ENCODE measurements around the gene CRADD. TPM values are rescaled to one million over a fixed set of nuclear protein-coding genes. Genes with fewer than 3 reads are reported as not detected.
"Not testable (repeated sequence)": the region's sequence is repeated elsewhere in the genome, so short reads cannot be mapped to it uniquely, and the experiment has no call there.

The CRADD gene
- total RNA-seq, 1 donor from 2014 or later = 18.7 TPM

DNA sequence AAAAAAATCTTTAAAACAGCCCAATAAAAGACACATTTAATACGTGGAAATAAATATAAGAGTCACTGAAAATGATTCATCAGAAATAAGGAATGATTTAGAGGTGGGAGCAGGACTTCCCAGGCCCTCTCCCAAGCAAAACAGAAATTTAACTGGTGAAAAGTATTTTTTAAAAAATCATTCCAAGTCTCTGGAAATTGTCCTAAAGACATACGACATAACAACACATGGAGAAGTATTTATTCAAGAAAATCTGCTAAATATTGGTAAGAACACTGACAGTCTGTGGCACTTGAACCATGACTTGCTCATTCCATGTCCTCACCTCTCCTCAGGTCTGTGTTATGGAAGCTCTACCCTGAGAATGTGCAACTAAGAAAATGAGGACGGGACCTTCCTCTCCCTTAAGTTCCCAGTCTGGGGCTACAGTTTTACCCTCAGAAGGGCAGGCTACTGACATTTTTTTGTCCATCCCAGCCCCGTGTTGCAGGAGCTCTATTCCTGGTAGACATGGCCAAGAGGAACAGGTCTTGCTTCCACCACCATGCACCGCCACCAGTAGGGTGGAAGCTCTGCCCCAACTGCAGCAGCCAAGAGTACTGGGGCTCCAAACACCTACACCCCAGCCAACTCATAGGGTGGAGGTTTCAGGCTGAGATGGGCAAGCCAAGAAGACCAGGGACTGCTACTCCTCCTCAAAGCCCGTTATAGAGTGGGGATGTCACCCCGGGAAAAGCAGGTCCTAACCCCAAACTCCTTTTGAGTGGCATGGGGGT lies 193.0 kb downstream of the CRADD start:
- no peak for DNase-seq (ENCODE audit: low spot score)

DNA sequence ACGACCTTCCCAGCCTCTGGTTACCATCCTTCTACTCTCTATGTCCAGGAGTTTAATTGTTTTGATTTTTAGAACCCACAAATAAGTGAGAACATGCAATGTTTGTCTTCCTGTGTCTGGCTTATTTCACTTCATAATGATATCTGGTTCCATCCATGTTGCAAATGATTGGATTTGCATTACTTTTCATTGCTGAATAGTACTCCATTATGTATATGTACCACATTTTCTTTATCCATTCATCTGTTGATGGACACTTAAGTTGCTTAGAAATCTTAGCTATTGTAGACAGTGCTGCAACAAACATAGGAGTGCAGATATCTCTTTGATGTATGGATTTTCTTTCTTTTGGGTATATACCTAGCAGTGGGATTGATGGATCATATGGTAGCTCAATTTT lies 194.4 kb downstream of the CRADD start:
- not testable (repeated sequence) for DNase-seq (ENCODE audit: low spot score)

DNA sequence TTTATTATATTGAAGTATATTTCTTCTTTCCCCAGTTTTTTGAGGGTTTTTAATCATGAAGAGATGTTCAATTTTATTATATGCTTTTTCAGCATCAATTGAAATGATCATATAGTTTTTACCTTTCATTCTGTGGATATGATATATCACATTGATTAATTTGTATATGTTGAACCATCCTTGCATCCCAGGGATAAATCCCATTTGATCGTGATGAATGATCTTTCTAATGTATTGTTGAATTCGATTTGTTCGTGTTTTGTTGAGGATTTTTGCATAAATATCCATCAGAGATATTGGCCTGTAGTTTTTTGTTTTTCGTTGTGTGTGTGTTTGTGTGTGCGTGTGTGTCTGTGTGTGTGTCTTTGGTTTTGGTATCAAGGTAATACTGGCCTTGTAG lies 196.4 kb downstream of the CRADD start:
- DNase-seq (ENCODE audit: low spot score) = no peak

DNA sequence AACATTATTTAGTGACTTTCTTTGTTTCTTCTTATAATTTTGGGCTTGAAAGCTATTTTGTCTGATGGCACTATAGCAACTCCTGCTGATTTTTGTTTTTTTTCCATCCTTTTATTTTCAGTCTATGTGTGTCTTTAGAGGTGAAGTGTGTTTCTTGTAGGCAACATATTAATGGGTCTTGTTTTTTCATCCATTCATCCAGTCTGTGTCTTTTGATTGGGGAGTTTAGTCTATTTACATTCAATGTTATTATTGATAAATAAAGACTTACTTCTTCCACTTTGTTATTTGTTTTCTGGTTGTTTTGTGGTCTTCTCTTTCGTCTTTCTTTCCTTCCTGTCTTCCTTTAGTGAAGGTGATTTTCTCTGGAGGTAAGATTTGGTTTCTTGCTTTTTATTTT lies 198.0 kb downstream of the CRADD start:
- DNase-seq (ENCODE audit: low spot score) = no peak

DNA sequence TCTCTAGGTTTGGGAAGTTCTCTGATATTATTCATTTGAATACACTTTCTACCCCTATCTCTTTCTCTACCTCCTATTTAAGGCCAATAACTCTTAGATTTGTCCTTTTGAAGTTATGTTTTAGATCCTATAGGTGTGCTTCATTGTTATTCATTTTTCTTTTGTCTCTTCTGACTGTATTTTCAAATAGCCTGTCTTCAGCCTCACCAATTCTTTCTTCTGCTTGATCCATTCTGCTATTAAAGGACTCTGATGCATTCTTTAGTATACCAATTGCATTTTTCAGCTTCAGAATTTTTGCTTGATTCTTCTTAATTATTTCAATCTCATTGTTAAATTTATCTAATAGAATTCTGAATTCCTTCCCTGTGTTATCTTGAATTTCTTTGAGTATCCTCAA lies 199.2 kb downstream of the CRADD start:
- no peak for DNase-seq (ENCODE audit: low spot score)

DNA sequence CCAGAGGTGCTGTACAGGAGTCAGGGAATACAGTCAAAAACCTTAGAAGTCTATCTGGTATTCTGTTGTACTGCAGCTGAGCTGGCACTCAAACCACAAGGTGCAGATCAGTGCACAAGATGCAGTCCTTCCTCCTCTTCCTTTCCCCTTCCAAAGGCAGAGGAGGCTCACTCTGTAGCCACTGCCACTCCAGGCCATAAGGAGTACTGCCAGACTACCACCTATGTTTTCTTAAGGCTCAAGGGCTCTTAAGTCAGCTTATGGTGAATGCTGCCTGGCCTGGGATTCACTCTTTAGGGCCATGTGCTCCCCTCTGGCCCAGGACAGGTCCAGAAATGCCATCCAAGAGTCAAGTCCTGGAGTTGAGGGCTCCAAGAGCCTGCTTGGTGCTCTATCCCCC lies 200.3 kb downstream of the CRADD start:
- DNase-seq (ENCODE audit: low spot score) = no peak

DNA sequence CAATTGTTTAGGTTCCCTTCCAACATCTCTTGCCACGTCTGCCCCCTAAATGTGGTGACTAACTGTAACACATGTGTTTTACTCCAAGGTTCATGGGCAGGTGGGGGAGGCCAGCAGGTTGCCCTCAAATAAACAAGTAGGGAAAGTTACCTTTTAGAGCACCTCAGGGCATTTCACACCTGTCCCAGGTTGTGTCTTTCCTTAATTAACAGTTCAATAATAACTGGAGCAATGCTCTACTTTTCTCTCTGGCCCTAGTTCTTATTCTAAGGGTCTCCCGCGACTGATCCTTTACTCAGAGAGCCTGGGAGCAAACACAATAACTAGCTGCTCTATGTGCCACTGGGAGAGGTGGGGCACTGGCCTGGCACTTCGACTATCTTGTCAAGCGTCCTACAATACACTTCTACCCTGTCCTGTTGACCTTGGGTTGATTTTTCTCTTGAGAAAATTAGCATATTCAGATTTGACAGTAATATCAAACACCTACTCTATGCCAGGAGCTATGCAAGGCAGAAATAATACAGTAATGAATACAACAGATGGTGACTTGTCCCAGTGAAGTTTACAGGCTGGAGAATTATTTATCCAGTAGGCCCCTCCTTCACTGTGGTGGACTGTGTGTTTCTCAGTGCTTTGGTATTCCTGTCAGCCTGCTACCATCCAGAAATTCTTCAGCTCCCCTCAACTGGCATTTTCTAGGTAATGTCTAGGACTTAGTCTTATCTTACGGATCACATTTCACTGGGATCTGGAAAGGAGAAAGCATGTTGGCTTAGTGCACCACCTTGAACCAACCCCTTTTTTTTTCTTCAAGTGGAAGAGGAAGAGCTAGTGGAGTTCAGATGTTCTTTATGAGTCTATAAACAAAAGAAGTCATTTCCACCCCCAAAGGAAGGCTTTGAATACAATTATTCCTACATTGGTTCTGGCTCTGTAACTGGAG lies 202.6 kb downstream of the CRADD start:
- DNase-seq (ENCODE audit: low spot score) = no peak

DNA sequence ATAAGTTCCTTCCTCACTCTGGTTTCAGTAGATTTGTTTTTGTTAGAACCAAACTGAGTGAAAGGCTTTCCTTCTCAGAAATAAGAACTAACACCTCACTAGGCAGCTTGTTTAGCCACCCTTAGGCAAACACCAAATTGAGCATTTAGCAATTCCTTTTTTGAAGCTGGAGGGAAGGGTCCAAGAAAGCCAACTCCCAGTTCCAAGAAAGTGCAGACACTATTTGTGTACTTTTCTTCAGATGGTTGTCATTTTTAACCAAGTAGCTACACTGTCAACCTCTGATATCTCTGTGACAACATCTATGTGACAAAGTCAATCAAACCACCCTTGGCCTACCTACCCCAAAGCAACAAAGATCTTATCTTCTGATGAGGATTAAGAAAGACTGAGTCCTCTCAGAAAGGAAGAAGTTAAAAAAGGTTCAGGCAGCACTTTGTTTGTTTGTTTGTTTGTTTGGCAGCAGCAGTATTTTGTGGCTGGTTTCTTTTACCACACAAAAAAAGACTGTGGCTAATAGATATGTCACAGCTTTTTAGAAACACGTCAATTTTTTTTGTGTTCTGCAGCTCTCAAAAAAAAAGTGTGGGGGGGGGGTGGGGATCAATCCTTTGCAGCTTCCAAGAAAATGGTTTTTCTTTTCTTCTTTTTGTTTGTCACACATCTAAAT lies 203.8 kb downstream of the CRADD start:
- no peak for DNase-seq (ENCODE audit: low spot score)

DNA sequence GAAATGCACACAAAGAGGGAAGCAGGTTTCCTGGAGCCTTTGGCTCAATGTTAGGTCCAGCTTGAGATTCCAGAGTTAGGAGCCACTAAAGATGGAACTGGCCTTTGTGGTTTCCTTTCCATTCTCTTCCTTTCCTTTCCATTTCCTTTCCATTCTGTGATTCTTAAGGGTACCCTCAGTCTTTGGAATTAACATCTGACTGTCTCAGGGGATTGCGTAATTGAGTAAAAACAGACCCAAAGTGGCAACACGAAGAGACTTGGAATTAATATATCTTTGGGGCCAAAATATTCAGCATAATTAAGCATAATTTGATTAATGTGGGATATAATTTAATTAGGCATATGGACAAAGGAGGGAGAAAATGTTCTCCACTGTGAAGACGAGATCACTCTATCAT lies 205.6 kb downstream of the CRADD start:
- DNase-seq (ENCODE audit: low spot score) = no peak

DNA sequence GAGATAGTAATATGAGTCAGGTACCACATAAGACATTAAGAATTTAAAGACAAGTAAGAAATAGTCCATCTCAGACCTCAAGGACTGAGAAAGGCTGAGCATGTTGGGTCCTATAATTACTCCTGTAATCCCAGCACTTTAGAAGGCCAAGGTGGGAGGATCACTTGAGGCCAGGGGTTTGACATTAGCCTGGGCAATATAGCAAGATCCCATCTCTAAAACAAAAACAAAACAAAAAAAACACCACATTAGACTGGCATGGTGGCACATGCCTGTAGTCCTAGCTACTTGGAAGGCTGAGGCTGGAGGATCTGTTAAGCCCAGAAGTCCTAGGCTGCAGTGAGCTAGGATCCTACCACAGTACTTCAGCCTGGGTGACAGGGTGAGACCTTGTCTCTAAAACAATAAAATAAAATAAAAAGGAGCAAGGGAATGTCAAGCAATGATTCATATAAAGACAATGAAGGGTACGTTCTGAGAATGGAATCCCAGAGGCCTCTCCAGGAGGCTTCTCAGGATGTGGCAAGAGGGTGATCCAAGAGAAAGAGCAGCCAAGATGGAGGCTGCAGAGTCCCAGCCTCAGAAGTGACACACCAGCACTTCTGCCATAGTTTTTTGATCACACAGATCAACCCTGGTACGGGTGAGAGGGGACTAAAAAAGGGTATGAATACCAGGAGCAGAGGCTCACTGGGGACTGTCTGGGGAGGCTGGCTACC lies 206.4 kb downstream of the CRADD start:
- DNase-seq (ENCODE audit: low spot score) = no peak

DNA sequence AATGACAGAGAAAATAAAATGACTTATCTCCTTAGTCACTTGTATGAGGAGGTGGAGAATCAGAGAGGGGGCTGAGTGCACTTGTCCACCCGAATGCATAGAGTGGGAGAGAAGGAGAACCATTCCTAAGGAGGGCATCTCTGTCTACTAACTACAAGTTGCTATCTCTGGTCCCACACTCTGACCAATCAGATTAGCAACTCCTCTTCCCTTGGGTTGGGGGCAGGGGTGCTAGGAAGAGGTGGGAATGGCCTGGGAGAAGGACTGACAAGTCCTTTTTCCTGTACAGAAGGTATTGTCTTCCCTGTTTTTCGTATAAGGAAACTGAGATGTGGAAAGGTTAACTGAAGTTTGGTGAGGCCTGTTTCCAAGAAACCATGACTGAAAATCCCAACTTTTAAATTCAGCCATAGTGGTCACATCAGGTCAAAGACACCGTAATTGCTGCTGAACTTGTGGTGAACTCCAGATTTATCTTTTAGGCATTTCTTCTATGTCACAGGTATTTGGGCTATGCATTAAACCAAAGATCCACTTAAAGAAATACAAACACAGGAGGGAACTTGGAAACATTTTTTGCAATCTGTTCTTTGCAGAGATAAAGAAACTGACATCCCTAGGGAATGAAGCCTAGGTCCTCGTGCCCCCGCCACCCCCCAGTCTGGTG lies 207.8 kb downstream of the CRADD start:
- DNase-seq (ENCODE audit: low spot score) = no peak

DNA sequence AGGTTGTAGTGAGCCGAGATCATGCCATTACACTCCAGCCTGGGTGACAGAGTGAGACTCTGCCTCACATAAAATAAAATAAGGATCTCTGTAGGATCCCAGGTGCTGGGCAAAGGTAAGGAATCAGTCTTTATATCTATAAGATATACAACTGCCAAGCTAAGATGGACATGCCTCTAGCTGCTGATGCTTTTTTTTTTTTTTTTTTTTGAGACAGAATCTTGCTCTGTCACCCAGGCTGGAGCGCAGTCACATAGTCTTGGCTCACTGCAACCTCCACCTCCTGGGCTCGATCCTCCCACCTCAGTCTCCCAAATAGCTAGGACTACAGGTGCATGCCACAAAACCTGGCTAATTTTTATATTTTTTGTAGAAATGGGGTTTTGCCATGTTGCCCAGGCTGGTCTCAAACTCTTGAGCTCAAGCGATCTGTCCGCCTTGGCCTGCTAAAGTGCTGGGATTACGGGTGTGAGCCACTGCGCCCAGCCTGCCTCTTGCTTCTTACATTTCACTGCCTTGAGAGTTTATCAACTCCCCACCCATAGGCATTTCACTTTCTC lies 208.9 kb downstream of the CRADD start:
- DNase-seq (ENCODE audit: low spot score) = not testable (repeated sequence)

DNA sequence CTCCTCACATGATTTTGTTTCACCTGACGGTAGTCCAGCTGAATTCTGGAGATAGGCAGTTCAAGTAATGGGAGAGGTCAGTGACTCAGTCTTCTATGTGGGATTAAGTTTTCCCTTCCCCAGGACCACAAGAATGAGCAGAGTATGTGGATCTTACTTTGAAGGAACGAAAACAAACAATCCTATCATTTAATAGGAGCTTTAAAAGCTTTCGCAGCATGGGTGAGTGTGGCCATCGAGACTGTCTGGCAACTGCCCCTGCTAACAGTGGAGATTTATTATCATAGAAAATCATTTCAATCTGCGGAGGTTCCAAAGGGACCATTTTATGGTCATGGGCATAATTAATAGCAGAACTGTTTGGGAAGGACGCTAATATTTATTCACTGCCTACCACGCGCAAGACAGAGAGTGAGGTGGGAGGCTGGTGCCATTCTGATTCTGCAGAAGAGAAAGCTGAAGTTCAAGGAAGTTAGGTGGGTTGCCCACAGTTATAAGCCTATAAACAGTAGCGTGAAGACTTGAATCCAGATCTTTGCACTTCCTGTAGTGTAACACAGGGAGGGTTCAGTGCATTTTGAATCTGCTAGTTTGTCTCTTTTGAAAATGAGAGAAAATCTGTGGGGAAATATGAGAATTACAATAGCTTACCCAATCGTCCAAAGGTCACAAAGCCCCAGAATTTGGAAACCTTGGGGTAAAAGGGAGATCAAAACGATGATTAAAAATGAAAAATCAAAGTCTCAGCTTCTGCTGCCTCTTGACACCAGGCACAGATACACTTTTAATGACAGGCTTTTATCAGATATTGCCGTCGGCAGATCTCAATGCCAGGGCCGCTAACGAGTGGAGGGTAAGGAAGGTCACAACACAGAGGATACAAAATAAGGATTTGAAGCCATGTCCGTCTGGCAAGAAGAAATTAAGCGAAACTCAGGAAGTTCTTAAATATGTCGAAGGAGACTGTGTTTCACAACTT lies 209.6 kb downstream of the CRADD start:
- DNase-seq (ENCODE audit: low spot score) = no peak

DNA sequence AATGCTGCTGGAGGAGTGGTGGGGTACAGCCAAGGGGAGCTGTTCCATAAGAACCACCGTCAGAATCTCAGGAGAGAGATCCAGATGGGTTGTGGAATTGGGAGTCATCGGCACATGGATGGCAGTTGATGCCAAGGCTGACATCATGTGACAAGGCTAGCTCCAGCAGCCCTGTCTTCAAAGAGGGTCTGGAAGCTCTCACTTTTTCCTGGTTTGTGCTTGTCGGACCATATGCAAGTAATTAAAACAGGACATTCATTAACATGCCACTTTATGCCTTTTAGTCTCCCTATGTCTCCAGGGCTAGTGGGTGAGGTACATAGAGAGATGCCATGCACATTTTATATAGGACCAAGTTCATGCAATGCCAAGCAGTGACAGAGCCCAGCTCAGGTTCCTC lies 211.8 kb downstream of the CRADD start:
- no peak for DNase-seq (ENCODE audit: low spot score)

DNA sequence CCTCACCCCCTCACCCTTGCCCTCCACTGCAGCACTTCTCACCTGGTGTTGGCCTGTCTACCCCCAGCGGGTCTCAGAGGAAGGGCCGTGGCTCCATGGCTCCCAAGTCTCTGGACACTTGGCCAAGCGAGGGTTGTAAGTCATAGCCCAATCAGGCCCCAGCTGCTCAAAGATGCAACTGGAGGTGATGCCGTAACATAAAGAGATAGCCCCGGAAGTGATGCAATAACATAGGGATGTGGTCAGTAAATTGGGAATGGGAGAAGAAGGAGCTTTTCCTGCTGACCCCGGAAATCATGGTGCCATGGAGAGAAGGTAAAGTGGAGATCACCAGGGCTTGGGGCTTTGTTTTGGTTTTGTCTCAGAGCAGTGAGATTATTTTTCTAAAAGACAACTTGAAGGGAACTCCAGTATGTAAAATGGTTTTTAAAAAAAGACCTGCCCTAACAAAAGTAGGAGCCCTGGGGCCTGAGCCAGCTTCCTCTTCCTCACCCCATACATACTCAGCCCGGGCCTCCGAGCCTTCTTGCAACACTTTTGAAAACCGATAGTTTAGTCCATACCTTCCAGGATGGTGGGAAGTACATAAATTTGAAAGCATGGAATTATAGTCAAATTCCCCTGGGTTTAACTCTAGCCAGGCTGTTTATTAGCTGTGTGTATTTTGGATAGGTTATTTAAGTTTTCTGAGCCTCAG lies 212.5 kb downstream of the CRADD start:
- DNase-seq (ENCODE audit: low spot score) = no peak

DNA sequence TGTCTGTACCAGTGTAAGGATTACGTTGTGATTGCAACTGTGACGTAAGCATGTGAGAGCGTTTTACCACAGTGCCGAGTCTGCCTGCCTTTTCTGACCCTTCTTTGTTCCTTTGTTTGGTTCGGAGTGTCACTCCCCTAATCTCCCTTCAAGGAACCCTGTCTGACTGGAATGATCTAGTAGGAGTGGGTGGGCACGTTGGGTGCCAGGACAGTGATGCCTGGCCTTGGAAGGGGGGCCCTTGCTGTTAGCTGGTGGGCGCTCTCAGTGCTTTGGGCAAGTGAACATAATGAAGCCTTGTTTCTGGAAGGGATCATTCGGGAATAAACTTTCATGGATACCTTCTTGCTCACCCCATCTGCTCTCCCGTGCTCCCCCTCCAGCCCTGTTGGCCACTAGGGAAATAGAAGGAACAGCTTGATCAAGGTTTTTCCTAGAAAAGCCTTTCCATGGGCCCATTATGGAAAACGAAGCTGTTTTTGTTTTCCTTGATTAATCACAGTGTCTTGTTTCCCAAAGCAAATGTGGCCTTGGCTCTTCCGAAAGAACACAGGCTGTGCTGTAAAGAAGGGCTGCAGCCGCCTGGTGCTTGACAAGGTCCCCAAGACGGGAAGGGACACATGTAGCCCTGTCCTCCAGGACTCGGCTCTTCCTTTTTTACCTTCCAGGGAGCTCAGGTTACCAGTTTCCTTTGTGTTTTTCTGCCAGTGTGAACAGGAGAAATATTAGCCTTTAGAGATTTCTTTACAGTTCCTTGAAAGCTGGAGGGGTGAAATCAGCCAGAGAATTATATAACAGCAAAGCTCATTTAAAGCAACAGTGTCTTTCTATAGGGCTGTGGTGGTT lies 215.5 kb downstream of the CRADD start:
- no peak for DNase-seq (ENCODE audit: low spot score)

DNA sequence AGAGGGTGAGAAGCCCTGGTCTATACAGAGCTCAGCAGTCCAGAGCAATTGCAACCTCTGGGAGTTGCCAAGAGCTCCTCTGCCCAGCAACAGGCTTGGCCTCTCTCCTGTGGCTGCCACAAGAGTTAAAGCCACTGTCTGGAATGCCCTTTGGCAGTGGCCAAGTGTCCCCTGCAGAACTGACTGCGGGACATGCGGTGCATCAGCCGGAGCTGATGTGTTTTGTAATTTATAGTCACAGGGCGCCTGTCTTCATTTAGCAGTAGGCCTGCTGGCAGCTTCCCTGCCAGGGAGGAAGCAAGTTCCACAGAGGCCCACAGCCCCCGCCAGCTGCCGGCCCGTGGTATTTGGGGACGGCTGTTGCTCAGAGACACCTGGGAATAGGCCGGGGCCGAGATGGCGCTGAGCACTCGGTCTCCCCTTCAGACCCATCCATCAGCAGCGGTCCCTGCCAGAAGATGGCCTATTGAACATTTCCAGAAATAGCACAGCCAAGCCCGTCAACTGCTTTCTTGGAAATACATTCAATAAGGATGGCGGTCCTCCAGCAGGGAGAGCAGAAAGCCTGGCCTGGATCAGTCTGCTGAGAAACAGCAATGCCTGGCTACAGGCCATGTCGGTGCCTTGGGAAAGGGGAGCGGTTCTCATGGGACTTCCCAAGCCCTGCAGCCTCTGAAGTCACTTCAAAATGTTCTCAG lies 217.4 kb downstream of the CRADD start:
- DNase-seq (ENCODE audit: low spot score) = peak; percentile 80

DNA sequence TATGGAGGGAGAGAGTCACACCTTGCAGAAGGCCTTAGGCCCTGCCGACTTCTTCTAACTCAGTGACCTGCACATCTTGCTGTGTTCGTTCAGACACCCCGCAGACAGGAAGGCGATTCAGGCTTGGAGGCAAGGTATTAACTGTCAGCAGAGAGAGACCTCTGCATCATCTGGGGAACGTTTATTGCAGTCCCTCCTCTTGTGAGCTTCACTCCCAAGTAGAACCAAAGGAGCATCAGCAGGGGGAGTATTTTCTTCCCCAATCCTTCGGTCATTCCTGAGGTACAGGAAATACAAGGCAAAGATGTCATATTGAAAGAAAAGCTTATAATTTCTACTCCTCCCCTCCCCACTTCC lies 217.9 kb downstream of the CRADD start:
- no peak for DNase-seq (ENCODE audit: low spot score)

All from ureter (tissue), 1 donor.